ENCODE results near the gene ZNF574. TPM values are rescaled to one million over a fixed set of nuclear protein-coding genes. Genes with fewer than 3 reads are reported as not detected.
A peak's percentile ranks its signal among the peaks of the same experiment; 100 is the strongest.

Gene ZNF574
- total RNA-seq, 1 donor from 2014 or later = 9.7 TPM

- ATAC-seq = peak; percentile 62
Observed at GRCh38 chr19:42057846-42058245, 18.1 kb upstream of the ZNF574 start.

GRCh38 chr19:42059196-42059595 is 16.8 kb upstream of the ZNF574 start:
- no peak for ATAC-seq

- ATAC-seq = no peak
Observed at GRCh38 chr19:42060117-42060516, 15.8 kb upstream of the ZNF574 start.

GRCh38 chr19:42062381-42062780 is 13.6 kb upstream of the ZNF574 start:
- no peak for ATAC-seq

GRCh38 chr19:42064432-42064831 is 11.5 kb upstream of the ZNF574 start:
- no peak for ATAC-seq

GRCh38 chr19:42065051-42065450 is 10.9 kb upstream of the ZNF574 start:
- no peak for ATAC-seq

GRCh38 chr19:42065511-42065910 is 10.5 kb upstream of the ZNF574 start:
- no peak for ATAC-seq

- peak; percentile 24 for ATAC-seq
Observed at GRCh38 chr19:42066075-42066754, 9.8 kb upstream of the ZNF574 start.

- no peak for ATAC-seq
Observed at GRCh38 chr19:42067315-42067888, 8.6 kb upstream of the ZNF574 start.

- no peak for ATAC-seq
Observed at GRCh38 chr19:42068361-42068755, 7.6 kb upstream of the ZNF574 start.

GRCh38 chr19:42068756-42069571 is 7.0 kb upstream of the ZNF574 start:
- no peak for ATAC-seq

GRCh38 chr19:42069619-42070351 is 6.2 kb upstream of the ZNF574 start, which contains the start of gene GRIK5:
Gene GRIK5 (minus strand): TSS chr19:42070206. CDS start chr19:42065770, 4,436 bp downstream.
- ATAC-seq = no peak

- ATAC-seq = no peak
Observed at GRCh38 chr19:42071247-42071646, 4.7 kb upstream of the ZNF574 start.

- ATAC-seq = peak; percentile 2
Observed at GRCh38 chr19:42074513-42075363, 1.2 kb upstream of the ZNF574 start.

- no peak for ATAC-seq
Observed at GRCh38 chr19:42075364-42075615, 676 bp upstream of the ZNF574 start.

- ATAC-seq = no peak
Observed at GRCh38 chr19:42076380-42076944, 496 bp downstream of the ZNF574 start.

- no peak for ATAC-seq
Observed at GRCh38 chr19:42078058-42078457, 2.1 kb downstream of the ZNF574 start.

GRCh38 chr19:42078538-42079275 is 2.7 kb downstream of the ZNF574 start:
- ATAC-seq = no peak

GRCh38 chr19:42079276-42079669 is 3.3 kb downstream of the ZNF574 start:
- ATAC-seq = no peak

- ATAC-seq = no peak
Observed at GRCh38 chr19:42079886-42080763, 4.2 kb downstream of the ZNF574 start.

Data from esophagus mucosa (tissue), 1 donor.